DMS79 (cell line): ENCODE data around the gene RICTOR.
"Not testable (repeated sequence)": the region's sequence is repeated elsewhere in the genome, so short reads cannot be mapped to it uniquely, and the experiment has no call there.

Source experiments
- DNase-seq: peaks from one replicate; lab custom pipeline; 2025; lab: John Stamatoyannopoulos, UW

Gene RICTOR

DNA sequence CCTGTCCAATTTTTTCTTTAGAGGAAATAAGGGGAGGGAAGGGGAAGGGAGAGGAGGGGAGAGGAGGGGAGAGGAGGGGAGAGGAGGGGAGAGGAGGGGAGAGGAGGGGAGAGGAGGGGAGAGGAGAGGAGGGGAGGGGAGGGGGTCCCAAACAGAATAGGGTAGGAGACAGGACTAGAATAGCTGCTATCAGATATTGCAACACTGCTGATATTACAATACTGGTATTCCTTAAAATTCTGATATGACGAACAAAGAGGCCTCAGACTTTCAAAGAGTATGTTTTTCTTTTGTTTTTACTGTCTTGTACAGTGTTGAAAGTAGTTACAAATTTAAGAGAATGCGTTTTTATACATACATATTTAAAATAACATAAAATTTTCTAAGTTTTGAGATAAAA is 67.5 kb downstream of the RICTOR start:
- no peak for DNase-seq

DNA sequence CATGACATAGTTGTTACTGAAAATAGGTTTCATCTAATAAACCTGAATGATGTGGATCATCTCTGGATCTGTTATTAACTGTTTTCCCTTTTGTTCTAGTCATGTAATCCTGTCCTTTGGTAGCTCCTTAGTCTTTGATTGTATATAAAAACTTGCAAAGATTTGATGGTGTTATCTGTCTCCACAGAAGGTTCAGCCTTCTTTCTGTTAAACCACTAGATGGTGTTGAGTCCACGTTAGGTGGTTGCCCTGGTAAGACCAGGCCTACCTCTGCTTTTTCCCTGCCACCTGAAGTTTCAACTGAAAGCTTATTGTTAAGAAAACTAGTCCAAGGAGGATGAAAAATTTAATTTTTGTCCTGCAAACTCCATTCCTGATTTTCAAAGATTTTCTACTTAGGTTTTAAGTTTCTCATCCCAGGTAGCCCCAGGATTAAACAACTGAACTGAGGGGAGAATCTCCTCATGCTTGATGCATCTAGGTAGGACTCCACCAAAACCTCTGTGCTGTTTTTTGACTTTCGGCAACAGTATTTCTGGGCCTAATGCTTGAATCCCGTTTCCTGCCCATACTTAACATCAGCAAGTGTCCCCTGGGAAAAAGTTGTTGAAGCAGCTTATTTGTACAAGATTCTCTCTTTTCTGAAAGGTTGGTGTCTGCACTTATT is 68.5 kb downstream of the RICTOR start:
- DNase-seq, result no peak

DNA sequence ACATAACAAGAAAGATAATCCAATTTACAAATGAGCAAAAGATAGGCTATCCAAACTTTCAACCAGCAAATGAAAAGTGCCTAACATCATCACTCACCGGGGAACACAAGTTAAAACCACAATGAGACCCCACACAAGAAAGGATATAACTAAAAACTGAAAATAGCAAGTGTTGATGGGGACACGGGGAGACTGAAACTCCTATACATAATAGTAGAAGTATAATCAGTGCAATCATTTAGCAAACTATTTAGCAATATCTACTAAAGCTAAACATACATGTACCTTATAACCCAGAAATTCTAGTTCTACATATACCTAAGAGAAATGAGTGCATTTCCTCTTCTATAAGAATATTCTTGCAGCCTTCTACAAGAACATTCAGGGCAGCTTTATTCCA is 72.5 kb downstream of the RICTOR start:
- no peak for DNase-seq

DNA sequence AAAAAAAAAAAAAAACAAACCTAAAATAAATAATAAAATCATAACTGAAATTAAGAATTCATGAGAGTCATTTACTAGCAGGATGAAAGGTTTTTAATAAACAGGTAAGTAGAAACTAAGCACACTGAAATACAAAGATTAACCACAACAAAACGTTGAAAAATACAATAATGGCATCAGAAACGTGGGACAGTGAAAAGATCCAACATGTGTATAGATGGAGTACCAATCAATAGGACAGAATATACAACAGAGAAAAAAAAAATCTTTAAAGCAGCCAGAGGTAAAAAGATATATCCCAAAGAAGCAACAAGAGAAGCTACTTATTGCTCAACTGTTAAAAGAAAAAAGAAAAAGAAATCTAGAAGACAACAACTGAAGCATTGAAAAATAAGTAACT is 75.2 kb downstream of the RICTOR start:
- no peak for DNase-seq

DNA sequence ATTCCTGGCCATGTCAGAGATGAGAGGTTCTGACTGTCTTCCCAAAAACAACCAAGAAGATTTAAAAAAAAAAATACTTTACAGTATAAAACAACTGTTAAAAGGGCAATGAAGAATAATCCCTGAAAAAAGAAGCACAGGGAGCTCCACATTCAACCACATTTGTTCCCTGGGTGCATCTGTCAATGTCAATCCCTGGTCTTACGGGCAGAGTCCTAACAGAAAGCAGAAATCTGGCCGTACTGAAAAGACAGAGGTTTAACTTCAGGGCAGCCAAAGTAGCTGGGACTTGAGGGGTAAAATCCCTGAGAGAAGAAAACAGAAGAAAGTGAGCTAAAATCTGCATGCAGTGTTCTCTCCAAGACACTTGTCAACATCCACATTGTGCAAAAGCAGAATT is 76.6 kb downstream of the RICTOR start:
- DNase-seq, result no peak

DNA sequence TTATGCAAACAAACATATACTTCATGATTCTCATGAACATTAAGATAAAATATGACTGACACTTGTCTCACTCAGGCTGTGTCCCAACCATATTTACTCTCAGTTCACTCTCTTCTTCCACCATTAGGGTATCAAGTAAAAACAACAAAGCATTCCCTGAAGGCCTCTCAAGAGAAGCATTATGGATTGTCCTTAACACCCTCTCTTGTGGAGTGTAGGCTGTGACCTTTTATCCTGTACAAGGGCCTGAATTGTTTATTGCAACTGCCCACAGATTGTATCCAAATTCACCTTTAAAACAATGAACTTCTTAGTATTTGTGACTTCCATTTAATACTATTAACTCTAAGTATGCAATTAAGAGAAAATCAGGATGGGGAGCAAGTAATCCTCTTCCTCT is 78.1 kb downstream of the RICTOR start:
- DNase-seq, result no peak

DNA sequence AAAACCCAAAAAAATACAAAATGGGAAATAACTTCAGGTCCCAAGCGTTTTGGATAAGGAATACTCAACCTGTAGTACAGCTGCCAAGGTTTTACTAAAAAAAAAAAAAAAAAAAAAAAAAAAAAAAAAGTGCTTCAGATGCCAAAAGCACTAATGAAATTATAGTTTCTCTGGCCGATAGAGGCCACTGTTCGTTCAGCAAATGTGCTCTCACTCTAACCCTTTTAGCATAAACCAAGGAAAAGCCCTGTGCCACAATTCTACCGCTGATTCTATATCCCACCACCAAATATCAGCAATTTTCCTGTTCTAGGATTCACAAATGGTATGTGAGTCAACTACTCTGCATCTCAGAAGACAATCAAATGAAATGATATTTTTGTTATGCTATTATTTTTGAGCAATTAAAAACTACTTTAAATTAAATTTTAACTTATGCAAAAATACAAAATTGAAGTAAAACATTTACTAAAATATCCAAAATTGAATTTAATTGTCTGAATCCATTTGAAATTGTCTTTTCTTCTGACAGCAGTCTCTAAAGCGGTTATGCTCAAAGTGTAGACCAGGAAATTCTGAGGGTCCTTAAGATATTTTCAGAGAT is 79.8 kb downstream of the RICTOR start:
- DNase-seq, result no peak

DNA sequence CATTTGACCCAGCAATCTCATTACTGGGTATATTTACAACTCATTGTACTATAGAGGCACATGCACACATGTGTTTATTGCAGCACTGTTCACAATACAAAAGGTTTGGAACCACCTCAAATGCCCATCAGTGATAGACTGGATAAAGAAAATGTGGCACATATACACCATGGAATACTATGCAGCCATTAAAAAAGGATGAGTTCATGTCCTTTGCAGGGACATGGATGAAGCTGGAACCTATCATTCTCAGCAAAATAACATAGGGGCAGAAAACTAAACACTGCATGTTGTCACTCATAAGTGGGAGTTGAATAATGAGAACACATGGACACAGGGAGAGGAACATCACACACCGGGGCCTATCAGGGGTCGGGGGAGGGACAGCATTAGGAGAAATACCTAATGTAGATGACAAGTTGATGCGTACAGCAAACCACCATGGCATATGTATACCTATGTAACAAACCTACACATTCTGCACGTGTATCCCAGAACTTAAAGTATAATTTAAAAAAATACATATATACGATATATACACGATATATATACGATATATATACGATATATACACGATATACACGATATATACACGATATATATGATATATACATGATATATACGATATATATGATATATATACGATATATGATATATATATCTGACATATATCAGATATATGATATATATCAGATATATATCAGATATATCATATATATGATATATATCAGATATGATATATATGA is 84.1 kb downstream of the RICTOR start:
- not testable (repeated sequence) for DNase-seq

DNA sequence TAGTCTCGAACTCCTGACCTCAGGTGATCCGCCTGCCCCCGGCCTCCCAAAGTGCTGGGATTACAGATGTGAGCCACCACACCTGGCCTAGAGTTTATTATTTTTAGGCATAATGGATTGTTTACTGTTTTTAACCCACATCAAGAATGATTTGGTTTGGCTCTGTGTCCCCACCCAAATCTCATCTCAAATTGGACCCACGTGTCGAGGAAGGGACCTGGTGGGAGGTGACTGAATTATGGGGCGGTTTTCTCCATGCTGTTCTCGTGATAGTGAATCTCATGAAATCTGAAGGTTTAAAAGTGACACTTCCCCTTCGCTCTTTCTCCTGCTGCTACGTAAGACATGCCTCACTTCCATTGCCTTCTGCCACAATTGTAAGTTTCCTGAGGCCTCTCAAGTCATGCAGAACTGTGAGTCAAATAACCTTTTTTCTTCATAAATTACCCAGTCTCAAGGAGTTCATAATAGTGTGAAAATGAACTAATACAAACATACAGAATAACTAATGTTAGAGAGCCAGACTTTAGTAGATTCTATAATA is 88.2 kb downstream of the RICTOR start:
- no peak for DNase-seq

DNA sequence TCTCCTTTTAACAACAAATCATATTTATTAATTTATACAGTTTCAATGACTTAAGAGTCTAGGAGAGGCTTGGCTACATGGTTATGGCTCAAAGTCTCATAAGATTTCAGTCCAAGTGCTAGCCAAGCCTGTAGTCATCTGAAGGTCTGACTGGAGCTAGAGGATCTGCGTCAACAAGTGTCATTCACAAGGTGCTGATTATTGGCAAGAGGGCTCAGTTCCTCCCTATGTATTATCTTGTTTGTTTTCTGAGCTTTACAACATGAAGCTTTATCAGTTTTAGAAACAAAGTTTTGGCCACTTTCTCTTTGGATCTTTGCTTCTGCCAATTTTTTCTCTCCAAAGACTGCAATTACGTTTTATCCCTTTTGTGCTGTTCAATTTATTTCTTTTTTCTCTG is 94.7 kb downstream of the RICTOR start:
- DNase-seq, result no peak

DNA sequence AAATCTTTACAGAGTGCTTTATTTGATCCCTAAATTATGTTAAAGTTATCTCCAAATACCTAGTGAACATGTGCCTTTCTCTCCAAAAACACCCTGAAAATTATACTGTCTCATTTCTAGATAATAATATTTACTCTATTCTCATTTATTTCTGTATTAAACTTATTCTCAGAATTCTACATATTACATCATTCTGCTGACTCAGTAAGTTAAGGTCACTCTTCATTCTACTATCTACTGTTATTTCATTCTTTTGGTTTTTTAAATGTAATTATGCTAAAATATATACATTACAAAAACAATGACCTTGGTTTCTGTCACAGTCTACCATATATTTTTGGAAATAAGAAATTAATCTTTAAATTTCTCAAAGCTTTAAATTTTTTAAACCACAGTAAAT is 96.2 kb downstream of the RICTOR start:
- DNase-seq, result no peak

DNA sequence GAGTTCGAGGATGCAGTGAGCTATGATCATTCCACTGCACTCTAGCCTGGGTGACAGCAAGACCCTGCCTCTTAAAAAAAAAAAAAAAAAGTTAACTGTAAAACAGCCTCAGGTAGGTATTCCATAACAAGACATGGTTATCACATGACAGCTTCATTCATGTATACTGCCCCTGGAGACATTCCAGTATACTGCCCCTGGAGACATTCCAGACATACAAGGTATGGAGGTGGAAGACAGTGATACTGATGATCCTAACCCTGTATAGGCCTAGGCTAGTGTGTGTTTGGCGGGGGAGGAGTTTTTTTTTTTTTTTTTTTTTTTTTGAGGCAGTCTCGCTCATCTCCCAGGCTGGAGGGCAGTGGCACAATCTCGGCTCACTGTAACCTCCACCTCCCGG is 105.5 kb downstream of the RICTOR start:
- no peak for DNase-seq

DNA sequence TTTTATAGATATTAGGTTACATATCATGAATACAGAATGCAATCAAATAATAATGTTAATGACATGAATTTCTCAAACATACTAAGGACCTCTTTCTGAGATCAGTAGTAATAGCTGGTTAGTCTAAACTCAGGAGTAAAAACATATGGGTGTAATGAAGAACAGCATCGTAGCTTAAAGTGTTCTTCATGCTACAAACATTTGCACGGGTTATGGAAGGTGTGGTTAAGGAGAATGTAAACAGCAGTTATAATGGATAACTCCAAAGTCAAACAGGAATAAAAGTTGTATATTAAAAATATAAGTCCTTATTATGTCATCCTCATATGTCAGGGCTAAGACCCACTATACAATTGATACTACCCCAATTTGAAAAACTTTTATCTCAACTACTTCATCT is 112.5 kb downstream of the RICTOR start:
- DNase-seq, result no peak

DNA sequence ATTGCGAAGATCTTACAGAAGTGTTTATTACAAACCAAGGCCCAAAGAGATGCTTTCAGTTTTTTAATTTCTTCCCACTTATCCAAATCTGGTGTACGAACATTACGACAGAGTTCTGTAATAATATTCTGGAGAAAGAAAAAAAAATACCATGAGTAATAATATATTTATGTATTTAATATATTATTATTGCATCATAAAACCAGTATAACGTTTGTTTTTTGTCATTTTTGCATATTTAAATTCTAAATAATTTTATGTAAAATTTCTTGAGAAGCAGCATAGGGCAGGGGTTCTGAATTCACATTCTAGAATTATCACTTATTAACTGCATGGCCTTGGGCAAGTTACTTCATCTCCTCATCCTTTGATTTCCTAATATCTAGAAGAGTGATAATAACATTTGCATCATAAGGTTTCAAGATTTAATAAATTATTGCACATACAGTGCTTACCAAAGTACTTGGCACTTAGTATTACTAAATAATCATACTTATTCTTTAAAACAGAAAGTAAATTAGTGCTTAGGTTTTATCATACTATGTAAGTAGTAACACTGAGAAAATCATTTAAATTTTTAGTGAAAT is 120.7 kb downstream of the RICTOR start:
- no peak for DNase-seq

DNA sequence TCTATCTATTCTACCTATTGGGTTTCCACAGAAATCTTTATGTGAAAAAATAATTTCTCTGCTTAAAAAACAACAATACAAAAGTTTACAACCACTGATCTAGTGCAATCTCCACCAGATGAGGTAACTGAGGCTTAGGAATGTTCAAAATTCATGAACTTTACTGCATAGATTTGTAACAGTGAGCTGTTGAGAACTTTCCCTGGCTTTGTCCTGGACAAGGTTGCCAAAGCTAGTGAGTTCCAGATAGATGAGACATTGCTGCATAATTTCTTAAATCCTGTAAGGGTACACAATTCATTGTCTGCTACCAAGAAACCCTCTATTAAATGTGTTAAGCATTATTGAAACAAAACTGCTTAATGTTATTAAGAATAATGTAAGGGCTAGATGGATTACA is 125.7 kb downstream of the RICTOR start:
- DNase-seq, result no peak

DNA sequence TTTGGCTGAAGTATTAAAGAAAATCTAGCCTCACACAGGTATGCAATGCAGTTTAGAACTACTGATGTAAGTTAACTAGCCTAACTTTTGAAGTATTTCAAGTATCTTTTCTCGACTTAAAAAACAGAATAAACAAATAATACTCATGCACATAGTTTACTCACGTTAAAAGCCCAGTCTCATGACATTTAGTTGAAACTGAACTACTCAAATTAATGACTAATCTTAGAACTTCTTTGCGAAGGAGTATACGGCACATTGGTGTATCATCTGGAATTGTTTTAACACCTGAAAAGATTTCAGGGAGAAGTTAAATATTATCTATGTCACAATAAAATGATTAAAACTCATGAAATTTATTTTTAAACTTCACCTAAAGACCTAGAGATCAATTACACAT is 129.9 kb downstream of the RICTOR start:
- DNase-seq, result no peak

DNA sequence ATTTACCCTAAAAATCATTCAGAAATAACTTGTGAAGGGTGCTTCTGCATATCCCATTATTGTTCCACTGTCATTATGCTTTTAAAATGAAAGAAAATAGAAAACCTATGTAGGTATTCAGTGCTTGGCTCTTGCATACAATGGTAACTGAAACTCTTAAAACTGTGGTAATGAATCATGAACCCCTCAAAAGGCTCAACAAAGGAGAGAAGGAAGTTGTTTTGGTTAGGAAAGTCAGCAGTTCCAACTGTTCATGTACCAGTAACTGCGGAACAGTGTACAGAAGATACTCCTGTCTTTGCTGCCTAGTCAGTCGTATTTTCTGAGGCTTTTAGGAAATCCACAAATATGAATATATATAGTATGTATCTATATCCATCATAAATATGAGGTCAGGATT is 132.3 kb downstream of the RICTOR start:
- DNase-seq, result no peak

DNA sequence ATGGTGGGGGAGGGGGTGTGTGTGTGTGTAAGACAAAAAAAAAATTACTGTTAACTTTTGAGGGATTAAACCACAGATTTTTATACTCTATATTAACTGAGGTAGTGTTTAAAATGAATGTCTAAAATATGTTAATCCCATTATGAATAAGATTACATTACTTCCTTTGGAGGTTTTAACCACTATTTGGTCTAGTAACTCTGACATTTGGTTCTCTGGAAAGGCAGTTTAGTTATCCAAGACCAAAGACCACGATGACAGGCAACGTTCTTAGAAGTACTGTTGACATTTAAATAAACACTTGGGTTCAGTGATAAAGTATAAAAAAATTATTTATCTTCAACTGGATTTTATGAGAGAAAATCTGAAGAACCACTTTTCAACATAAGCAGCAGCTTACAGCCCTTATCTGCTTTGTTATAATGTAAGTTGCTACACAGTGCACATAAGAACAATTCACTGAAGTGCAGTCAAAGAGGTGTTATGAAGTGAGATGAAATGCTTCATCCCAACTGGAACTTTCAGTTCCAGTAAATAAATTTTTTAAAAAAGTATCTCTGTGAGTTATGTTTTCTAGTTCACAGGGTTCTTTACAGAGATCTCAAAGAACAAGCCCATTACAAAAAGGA is 133.9 kb downstream of the RICTOR start:
- peak; percentile 25 for DNase-seq

DNA sequence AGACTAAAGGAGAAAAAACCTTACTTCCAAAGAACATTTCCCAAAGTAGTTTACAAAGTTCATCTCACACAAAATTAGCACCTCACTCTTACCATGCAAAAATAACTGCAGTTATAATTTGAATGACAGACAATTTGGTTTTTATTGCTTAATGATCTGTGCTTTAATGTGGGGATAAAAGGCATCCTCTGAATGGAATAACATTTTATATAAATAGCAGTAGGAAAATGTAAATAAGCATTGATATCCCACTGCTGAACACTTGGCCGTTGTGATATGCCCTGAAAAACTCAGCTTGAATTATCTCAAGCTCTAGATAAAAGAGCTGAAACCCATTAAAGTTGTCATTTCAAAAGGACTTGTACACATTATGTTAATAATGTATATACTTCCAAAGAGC is 135.2 kb downstream of the RICTOR start:
- DNase-seq, result no peak

DNA sequence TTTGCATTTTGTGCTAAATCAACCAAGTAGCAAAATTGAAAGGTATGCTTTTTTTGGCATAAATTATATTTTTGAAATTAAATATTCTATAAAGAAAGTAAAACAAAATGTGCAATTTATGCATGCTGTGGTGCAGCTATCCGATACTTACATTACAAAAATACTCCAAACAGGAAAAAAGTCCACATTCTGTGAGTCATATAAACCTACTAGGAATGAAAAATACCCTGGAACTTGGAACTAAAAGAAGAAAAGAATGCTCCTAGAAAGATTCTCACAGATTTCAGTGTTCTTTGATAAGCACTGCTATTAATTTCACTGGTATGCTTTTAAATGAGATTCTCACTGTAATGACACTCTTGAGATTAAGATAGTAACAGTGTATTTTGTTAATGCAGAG is 135.8 kb downstream of the RICTOR start:
- no peak for DNase-seq

DNA sequence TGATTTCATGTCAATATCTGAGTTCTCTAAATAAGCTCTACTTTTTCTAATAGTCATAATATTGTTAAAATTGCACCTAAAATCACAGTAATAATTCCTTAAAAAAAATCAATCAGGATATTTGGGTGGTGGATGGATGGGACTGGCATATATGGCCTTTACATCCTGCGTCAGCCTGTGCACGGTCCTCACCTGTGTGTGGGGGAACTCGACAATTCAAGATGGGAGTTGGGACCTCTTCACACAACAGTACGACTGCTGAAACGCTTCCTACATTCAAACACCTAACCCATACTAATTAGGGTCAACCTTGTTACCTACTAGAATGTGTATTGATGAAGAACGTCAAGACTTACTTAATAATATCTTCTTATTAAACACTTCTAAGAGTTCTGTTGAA is 137.9 kb downstream of the RICTOR start:
- DNase-seq, result no peak

DNA sequence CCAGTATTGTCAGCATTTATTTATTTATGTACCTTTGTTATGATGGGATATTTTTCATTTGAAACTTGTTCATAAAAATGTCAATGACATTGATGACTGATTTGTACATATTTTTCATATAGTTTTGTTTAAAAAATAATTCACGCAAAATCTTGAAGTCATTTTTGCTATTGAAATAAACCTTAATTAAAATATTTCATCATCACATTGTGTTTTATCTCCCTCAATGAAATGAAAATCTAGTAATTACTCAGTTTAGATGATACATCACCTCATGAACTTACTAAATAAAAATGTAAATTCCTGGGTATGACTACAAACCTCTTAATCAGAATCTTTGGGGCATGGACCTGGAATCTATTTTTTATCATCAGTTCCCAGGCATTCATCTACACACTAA is 138.8 kb downstream of the RICTOR start:
- no peak for DNase-seq
